ENCODE results near the gene TNNI3.
"Not testable (repeated sequence)": the region's sequence is repeated elsewhere in the genome, so short reads cannot be mapped to it uniquely, and the experiment has no call there.

TNNI3 gene

DNA sequence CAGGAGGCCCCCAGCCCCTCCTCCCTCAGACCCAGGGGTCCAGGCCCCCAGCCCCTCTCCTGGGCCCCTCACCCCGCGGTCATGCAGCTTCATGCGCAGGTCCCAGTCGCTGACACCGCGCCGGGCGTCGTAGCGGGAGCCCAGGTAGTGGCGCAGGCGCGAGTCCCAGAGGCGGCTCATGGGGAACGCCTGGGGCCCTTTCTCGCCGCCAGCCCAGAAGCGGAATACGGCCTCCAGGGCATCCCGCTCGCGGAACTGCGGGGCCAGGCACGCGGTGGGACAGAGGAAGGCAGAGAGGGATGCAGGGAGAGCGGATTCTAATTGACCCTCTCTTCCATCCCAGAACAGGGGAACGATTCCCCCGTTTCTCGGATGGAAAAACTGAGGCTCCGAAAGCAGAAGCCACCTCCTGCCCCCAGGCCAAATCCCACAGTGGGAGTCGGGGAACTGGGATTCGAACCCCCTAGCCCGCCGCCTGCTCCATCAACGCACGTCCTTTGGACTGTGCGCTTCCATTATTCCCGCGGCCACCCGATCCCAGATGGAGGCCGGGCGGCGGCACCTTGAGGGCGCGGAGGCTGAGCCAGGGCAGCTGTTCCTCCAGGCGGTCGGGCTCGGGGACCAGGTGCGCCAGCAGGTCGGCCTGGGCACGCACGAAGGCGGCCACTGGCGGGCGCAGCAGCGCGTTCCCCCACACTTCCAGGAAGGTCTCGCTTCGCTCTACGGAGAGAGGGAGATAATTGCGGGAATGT is 4.2 kb upstream of the TNNI3 start:
- no peak for TF ChIP-seq POLR2A (IDR thresholded peaks at IDR 0.05; ENCODE audit: low read depth, low read length)
- no peak for FAIRE-seq
- no peak for DNase-seq (ENCODE audit: insufficient read length, low spot score)

DNA sequence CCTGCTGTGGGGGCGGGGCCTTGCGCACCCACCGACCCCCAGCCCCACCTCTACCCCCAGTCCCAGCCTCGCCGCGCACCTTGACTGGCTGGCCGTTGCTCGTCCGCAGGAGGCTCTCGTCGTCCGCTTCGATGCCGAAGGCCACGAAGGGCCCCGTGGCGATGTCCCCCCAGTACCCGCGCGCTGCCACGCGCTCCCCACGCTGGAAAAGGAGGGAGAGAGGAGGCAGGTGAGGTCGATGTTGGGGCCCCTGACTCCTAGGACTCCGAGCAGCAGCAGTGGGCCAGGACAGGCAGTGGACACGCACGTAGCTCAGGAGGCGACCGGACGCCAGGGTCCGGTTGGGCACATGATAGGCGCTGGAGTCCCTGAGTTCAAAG is 3.4 kb upstream of the TNNI3 start:
- DNase-seq (ENCODE audit: insufficient read length, low spot score) = no peak
- FAIRE-seq = no peak
- no peak for TF ChIP-seq POLR2A (IDR thresholded peaks at IDR 0.05; ENCODE audit: low read depth, low read length)

DNA sequence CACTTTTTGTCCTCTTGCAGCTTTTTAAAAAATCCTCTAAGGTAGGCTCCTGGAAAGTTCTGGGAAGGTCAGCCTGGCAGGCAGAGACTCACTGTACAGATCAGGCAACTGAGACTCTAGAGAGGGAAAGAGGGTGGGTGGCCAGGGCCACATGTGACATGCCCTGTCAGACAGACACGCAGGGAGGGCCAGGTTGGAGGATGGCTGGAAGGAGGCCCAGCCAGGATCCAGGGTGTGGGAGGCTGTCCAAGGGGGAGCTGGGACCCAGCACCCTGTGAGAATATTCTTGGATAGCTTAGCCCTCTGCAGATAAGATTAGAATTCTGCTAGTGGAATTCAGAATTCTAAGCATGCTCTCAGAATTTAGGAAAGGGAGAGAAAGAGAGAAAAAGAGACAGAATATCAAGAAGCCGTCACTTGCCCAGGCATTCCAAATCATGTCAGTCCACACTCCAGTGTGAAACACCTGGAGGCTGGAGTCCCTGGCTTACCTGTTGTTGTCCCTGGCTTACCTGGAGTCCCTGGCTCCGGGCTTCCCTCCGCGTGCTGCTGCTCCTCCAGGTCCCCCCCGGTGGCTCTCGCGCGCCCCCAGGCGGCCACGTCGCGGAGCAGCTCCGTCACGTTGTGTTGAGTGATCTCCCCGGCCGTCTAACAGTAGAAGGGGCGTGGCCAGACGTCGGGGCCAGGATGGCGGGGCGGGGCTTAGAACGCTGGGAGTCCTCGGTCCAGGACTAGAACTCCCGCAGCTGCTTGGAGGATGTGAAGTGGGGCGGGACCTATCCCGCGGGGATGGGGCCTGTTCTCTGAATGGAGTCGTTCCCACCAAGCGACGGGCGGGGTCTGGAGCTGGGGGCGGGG is 2.8 kb upstream of the TNNI3 start:
- FAIRE-seq = no peak
- DNase-seq (ENCODE audit: insufficient read length, low spot score) = peak; percentile 99
- no peak for TF ChIP-seq POLR2A (IDR thresholded peaks at IDR 0.05; ENCODE audit: low read depth, low read length)

DNA sequence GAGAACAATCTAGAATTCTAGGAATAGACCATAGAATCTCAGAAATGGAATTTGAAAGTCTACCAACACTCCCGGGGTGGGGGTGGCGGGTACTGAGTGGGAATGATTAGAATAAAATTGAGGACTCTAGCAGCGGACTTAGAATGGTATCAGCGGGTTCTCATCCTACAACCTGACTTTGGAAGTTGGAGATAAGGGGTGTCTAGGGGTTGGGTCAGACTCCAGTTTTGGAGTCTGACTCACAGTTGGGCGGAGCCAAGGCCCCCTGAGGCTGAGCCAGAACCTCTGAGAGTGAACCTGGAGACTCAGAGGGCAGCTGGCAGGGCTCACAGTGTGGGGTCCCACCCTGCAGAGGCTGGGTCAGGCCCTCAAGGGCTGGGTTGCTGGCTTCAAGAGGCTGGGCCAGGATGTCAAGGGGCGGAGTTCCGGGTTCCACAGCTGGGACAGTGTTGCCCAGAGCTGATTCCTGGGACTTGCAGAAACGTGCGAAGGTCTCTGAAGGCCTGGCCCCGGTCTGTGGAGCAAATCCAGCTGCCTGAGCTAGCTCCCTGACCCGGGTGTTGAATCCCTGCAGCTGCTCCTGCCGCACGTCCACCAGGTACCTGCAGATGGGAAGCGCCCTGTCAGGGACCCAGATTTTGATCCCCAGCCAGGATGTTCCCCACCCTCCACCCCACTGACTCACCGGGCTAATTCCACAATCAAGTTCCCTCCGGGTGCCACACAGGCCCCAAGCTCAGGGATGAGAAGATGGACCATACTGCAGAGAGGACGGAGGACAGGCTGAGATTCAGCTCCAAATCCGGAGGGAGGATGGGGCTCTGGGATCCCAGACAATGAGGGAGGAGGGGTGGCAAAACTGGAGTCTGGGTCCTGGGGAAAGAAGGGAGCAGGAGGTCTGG is 1.6 kb upstream of the TNNI3 start:
- DNase-seq (ENCODE audit: insufficient read length, low spot score) (peak; percentile 99), FAIRE-seq (peak; percentile 72)
- no peak for TF ChIP-seq POLR2A (IDR thresholded peaks at IDR 0.05; ENCODE audit: low read depth, low read length)

DNA sequence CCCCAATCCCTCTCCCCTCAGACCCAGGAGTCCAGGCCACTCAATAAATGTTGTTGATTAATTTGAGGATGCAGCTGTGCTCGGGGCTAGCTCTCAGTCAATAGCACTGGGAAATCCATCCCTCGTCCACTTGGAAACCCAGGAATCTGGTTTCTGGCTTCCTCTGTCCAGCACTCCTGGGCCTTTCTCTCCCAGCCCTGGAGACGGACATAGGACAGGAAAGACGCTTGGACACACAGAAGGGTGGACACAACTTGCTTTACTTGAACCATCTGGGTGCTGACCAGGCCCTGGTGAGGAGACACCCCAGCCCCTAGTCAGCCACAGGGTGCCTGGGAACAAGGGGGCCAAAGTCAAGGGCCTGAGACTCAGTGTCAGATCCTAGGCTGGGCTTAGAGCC is 891 bp upstream of the TNNI3 start:
- no peak for FAIRE-seq

DNA sequence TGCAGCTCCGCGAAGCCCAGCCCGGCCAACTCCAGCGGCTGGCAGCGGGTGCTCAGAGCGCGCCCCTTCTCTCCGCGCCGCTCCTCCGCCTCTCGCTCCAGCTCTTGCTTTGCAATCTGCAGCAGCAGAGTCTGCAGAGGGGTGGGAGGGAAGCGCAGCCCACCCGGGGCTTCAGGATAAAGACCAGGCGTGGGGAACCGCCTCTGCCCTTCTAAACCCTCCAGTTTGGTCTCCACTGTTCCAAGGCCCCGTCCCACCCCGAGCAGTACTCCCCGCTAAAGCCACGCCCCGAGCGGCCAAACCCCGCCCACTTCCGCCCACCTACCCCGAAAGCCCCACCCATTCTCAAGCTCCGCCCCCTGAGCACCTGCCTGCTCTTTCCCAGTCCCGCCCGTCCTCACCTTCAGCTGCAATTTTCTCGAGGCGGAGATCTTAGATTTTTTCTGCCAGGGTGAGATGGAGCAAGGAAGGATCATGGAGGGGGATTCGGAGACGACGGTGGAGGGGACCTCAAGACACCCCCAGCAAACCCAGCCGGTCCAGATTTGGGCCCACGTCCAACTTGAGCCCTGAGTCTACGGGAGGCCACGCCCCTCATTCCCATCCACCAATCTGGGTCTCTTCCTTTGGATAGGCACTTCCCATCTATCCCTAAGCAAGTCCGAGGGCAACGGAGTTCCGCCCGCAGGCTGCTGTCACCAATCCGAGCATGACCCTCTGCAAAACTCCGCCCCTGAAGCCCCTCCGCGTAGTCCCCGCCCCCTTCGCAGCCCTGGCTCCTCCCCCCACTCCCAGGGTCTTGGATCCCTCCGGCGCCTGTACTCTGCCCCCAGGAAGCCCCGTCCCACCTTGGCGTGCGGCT is 1.1 kb downstream of the TNNI3 start:
- FAIRE-seq (no peak), DNase-seq (ENCODE audit: insufficient read length, low spot score) (no peak)
- TF ChIP-seq POLR2A (IDR thresholded peaks at IDR 0.05; ENCODE audit: low read depth, low read length) = no peak

More for the DNA sequence above, 891 bp upstream of the TNNI3 start:
- no peak for DNase-seq (ENCODE audit: insufficient read length, low spot score)
- no peak for TF ChIP-seq POLR2A (IDR thresholded peaks at IDR 0.05; ENCODE audit: low read depth, low read length)

DNA sequence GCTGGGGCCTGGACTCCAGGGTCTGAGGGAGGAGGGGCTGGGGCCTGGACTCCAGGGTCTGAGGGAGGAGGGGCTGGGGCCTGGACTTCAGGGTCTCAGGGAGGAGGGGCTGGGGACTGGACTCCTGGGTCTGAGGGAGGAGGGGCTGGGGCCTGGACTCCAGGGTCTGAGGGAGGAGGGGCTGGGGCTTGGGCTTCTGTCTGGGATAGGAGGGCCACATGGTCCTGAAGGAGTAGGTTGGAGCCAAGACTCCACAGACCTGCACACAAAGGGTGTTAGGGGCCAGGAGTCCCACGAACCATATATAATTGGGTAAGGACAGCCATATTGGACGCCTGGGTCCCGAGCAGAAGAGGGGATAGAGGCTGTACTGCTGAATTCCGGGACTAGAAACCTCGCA is 1.7 kb downstream of the TNNI3 start:
- DNase-seq (ENCODE audit: insufficient read length, low spot score); FAIRE-seq: not testable (repeated sequence)

DNA sequence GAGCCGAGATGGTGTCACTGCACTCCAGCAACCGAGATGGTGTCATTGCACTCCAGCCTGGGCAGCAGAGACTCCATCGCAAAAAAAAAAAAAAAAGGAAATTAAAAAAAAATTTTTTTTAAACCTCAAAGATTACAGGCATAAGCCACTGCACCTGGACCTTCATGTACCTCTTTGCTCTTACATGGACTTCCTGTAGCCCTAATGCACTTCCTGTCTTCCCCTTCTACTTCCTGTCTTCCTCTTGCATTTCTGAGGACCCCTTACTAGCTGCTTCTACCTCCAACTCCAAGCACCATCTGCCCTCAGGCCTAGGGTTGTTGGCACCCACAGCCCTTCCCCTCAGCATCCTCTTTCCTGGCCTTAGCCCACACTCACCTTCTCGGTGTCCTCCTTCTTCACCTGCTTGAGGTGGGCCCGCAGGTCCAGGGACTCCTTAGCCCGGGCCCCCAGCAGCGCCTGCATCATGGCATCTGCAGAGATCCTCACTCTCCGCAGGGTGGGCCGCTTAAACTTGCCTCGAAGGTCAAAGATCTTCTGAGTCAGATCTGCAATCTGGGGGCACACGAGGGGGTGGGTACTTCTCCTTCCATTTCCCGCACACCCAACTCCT is 3.8 kb downstream of the TNNI3 start:
- no peak for FAIRE-seq
- no peak for TF ChIP-seq POLR2A (IDR thresholded peaks at IDR 0.05; ENCODE audit: low read depth, low read length)
- no peak for DNase-seq (ENCODE audit: insufficient read length, low spot score)

DNA sequence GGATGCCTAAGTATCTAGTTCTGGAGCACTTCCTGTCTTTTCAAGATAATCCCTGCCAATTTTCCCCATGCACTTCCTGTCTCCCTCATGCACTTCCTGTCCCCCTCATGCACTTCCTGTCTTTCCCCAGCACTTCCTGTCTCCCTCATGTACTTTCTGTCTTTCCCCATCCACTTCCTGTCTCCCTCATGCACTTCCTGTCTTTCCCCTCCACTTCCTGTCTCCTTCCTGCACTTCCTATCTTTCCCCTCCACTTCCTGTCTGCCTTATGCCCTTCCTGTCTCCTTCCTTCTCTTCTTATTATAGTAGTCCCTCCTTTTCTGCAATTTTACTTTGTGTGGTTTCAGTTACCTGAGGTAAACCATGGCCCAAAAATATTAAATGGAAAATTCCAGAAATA is 5.5 kb downstream of the TNNI3 start:
- no peak for TF ChIP-seq POLR2A (IDR thresholded peaks at IDR 0.05; ENCODE audit: low read depth, low read length)
- FAIRE-seq = no peak
- no peak for DNase-seq (ENCODE audit: insufficient read length, low spot score)

DNA sequence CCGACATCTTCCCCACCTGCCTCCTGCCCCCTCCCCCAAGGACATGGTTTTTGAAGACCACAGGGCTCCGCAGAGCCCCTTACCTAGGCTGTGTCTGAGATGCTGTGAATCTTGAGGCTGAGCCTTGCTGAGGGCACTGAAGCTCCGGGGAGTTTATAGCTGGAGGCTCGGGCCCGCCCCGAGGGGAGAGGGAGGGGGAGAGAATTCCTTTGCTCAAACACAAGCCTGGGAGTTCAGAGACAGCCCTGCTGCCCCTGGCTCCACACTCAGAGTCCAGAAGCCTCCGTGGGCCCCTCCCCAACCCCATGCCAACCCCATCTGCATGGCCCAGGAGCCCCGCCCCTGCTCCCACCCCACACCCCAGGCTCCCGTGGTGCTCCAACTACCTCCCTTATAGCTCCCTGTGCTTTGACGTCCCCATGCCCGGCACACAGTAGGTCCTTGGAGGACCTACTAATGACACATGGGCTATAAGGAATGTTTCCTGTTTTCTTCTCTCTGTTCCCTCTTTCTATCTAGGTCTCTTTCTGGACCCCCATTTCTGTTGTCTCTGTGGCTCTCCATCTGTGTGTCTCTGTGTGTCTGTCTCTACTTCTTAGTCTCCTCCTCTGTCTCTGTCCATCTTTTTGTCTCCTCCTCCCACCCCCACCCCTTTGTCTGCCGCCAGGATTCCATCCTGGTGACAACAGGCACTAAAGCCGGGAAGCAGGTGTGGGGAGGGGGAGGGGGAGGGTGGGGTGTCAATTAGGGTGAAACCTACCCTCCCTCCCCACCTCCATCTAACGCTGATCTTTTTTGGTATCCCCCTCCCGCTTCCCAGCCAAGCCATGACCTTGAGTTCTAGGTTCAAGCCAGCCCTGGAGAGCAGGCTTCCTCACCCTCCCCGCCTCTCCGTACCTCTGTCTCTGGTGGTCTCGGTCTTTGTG is 8.2 kb downstream of the TNNI3 start, which contains the start of gene TNNT1:
Gene TNNT1 (minus strand): TSS at position 129 of the 926 bp plus-strand sequence. CDS start 2,049 bp downstream, outside the sequence.
- peak; percentile 75 for DNase-seq (ENCODE audit: insufficient read length, low spot score)
- no peak for FAIRE-seq
- TF ChIP-seq POLR2A (IDR thresholded peaks at IDR 0.05; ENCODE audit: low read depth, low read length) = no peak

DNA sequence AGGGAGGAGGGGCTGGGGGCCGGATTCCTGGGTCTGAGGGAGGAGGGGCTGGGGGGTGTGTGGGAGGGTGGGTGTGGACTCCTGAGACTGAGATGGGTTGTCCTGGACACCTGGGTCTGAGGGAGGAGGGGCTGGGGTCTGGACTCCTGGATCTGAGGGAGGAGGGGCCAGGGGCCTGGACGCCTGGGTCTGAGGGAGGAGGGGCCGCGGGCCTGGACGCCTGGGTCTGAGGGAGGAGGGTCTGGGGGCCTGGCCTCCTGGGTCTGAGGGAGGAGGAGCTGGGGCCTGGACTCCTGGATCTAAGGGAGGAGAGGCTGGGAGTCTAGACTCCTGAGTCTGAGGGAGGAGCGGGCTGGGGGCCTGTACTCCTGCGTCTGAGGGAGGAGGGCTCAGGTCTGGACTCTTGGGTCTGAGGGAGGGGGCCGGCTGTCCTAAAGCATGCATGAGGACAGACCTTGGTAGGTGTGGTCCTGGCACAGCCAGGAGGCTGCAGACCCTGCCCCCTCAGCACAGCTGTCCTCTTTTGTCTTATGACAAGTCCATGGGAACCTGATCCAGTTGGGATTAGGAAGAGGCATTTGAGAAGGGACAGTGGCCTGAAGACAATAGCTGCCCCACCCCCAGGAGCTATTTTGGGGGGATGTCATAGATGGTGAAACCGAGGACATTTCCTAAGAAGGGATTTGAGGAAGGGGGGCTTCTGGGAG is 9.8 kb downstream of the TNNI3 start:
- no peak for DNase-seq (ENCODE audit: insufficient read length, low spot score)
- no peak for FAIRE-seq
- TF ChIP-seq POLR2A (IDR thresholded peaks at IDR 0.05; ENCODE audit: low read depth, low read length) = no peak
